HG02981 (cell line): ENCODE measurements around the gene TAF15.

Experiments used
- ATAC-seq: cut with Tn5 transposase; IDR thresholded peaks from one replicate; pipeline ENCODE4 v1.9.1; 2021; ENCODE audit warnings: mild to moderate bottlenecking, moderate library complexity; ENCODE audit not compliant: unreplicated experiment

Gene TAF15

GRCh38 chr17:35786941-35787432 lies 22.3 kb upstream of the TAF15 start:
- ATAC-seq, result no peak

- no peak for ATAC-seq
Observed at GRCh38 chr17:35788477-35789368, 20.6 kb upstream of the TAF15 start.

DNA sequence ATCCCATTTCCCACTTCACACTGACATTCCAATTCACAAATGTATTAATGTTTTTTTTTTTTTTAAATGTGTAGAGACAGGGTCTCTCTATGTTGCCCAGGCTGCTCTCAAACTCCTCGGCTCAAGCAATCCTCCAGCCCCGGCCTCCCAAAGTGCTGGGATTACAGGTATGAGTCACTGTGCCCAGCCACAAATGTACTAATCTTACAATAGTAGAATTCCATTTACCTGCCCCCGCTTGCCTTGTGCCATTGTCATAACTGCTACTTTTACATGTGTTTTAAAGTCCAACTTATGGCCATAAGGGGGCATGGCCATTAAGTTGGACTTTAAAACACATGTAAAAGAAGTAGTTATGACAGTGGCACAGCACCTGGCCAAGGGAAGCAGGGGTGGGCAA lies 18.4 kb upstream of the TAF15 start:
- ATAC-seq, result no peak

DNA sequence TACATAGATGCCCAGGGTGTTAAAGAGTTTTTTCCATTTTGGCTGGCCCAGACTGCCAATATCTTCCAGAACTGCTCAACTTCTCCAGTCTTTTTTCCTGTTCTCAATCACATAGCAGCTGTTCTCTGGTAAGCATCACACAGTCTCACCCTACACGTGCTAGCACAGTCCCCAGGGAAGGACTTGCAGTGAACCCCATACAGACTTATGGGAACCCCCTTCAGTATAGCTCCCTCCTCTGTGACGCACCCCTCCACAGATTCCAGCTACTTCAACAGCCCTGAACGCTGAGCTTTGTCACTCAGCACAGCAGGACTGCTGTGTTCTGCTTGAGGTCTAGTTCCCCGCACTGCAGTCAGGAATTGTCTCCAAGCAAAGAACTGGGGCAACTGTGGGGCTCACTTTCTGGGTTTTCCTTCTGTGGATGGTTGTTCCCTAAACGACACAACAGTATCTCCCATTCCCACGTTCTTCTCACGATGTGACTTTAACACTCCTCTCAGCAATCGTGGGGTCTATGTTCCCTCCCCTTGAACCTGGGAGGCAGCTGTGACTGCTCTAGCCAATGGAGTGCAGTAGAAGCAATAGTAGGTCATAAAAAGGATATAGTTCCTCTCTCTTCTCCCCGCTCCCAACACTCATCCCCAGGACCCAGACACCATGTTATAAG lies 17.5 kb upstream of the TAF15 start:
- no peak for ATAC-seq

- no peak for ATAC-seq
Observed at GRCh38 chr17:35793257-35793656, 16.0 kb upstream of the TAF15 start.

DNA sequence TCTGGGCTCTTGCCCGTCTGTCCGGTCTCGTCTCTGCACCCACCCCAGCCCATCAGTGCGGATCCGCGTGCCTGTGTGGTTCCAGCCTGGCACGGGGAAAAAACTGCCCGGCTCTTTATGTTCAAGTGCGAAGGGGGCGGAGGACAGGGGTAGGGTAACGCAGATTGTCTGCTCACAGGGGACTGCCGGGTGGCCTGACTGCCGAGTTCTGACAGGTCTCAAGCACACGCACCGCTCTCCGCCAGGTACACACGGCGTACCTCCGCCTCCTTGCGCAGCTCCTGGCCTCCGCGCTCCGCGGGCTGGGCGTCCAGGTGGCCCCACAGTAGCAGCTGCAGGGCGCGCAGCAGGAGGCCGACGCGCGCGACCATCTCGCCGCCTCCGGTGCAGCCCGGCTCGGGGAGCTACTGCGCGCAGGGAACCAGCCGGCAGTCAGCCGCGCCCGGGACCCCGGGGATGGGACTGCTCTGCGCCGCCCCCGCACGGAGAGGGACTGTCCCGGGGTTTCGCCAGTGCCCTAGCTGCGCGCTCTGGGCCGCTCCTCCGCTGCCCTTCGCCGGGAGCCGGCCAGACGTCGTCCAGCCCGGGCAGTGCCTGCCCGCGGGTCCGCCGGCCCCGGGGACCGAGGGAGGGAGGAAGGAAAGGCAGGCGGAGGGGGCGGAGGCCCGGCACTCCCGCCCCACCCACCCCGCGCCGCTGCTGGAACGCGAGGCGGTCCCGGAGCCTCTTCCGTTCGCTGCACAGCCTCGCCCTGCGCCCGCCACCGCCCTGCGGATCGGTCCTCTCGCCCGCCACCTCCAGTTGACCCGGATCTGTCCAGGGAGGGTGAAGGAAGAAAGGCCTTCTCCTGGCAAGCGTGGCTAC lies 14.0 kb upstream of the TAF15 start, which contains the start of gene MMP28:
Gene MMP28 (minus strand): TSS at position 635 of the 864 bp plus-strand sequence. CDS start 264 bp downstream, at position 371.
- no peak for ATAC-seq

DNA sequence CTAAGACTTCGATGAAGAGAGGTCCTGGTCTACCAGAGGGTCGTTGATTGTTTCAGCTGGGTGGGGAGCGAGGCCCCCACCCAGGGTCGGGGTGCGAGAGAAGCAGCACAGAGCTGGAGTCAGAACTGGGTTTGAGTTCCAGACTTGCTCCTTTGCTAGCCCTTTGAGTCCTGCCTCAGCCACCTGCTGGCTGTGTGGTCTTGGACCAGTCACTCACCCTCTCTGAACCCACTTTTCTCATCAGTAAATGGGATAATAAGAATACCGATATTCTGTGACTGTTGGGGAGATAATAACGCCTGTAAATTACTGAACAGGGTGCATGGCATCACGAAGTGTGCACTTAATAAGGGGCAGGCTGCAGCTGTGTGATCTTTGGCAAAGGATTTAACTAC lies 13.4 kb upstream of the TAF15 start:
- no peak for ATAC-seq

- ATAC-seq, result no peak
Observed at GRCh38 chr17:35796942-35797341, 12.3 kb upstream of the TAF15 start.

DNA sequence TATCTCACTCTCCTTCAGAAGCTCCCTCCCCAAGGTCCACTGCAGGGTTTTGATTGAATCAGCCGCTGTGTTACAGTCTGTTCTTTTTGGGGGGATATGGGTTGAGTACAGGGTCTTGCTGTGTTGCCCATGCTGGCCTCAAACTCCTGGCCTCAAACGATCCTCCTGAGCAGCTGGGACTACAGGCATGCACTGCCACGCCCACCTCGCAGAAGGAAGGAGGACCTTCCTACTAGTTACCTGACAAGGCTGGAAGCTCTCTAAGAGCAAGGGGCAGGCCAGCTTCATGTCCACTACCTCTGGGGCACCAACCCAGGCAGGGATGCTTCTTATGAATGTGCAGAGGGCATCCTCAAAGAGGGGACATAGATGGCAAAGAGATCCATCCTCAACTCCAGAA lies 11.9 kb upstream of the TAF15 start:
- no peak for ATAC-seq

GRCh38 chr17:35797918-35798317 lies 11.4 kb upstream of the TAF15 start:
- no peak for ATAC-seq

GRCh38 chr17:35799942-35800341 lies 9.3 kb upstream of the TAF15 start:
- ATAC-seq, result no peak

DNA sequence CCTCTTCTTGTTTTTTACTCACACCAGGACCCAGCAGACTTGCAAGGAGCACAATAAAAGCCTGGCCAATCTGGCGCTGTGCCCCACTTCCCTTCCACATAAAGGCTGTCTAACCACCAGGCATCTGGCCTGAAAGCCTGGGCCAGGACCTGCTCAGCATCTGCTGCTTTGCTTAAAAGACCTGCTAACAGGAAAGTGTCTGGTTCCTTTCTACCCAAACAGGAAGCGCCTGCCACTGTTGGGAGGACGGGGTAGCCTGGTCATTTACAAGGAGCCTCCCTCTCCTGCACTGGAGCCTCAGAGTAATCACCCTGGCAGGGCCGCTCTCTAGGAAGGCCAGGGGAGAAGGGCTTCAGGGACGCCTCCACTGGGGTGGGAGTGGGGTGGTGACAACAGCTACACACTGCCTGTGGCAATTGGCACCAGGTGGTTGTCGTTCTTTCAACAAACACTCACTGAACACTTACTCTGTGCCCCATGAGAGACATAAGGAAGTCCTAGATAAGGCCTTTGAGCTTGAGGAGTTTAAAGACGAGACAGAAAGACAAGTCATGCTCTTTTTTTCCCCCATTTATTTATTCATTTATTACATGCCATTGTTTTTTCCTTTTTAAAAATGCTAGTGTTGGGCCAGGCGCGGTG lies 7.6 kb upstream of the TAF15 start:
- ATAC-seq, result no peak

GRCh38 chr17:35804658-35805192 lies 4.6 kb upstream of the TAF15 start:
- ATAC-seq, result no peak

DNA sequence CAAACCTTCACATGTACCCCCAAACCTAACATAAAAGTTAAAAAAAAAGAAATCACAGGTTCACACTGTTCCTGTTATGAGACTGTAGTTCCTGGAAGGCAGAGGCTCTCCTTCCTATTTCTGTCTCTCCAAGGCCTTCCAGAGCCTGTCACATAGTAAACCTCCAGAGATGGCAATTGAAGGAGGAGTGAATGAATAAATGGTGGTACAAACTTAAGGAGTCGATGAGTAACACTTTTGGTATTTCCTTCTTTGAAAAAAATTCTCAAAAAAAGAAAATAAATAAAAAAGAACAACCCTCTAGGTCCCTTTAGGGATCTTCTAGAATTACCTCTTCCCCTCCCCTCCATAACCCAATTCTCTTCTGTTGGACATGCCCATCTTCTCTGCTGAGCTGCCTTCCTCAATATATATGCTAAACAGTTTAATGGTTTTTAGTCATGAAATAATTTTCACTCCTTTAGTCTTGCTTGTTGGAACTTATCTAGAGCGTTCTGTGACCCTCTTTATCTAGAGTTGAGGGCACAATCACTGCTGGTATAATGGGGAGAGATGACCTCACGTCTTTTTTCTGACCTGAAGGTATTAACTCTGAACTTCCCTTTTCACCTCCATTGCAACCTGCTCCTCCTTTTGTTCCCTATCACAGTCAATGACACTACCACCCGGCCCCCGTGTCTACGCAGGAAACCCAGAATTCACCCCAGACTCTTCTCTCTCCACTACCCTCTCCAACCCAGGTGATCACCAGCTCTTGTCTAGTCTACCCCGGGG lies 1.7 kb upstream of the TAF15 start:
- no peak for ATAC-seq

- ATAC-seq, result no peak
Observed at GRCh38 chr17:35808240-35808961, 883 bp upstream of the TAF15 start.

- ATAC-seq, result no peak
Observed at GRCh38 chr17:35809855-35810461, 674 bp downstream of the TAF15 start.

DNA sequence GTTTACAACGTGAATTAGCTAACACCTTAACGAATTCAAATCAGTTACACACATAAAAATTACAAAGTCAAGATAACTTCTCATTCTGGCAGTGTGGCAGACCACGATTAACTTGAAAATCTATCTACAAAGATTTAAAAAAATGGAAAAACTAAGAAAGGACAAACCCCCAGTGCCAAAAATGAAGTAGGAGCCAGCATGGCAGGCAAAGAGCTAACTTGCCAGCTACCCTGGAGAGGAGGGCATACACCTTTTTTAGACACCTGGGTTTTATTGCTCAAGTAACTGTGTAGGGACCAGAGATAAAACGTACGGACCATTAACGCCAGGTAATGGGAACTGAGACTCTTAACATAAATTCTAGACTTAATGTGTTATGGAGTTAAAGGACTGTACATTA lies 2.5 kb downstream of the TAF15 start:
- no peak for ATAC-seq

DNA sequence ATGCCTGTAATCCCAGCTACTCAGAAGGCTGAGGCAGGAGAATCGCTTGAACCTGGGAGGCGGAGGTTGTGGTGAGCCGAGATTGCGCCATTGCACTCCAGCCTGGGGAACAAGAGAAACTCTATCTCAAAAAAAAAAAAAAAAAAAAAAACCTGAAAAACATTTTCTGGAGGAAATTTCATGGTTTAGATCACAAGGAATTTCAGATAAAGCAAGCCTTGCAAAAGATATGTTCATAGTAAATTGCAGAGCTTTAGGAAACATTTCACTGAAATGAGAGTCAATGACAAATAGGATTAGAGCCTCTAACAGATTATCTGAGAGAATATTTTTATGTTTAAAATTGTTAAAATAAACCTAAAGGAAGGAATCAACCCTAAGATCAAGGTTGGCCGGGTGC lies 3.2 kb downstream of the TAF15 start:
- no peak for ATAC-seq

DNA sequence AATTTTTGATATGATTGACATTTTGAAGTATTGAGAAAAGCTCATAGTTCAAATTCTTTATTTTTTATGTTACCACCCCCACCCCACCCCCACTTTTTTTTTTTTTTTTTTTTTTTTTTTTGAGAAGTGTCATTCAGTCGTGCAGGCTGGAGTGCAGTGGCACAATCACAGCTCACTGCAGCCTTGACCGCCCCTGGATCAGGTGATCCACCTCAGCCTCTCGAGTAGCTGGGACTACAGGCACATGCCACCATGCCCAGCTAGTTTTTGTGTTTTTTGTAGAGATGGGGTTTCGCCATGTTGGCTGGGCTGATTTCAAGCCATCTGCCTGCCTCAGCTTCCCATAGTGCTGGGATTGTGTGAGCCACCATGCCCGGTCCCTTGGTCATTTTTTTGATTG lies 7.4 kb downstream of the TAF15 start:
- ATAC-seq, result no peak
